NCI-H446 (cell line): Measurements from ENCODE around the gene MORN1.

ENCODE experiments used
- DNase-seq, 2 experiments: peaks; one replicate each; lab custom pipeline; 2025; lab: John Stamatoyannopoulos, UW

MORN1 gene

GRCh38 chr1:2404890-2405511, 13.6 kb upstream of the MORN1 start:
- no peak for DNase-seq

GRCh38 chr1:2404142-2404889, 13.0 kb upstream of the MORN1 start:
- DNase-seq, result no peak

DNA sequence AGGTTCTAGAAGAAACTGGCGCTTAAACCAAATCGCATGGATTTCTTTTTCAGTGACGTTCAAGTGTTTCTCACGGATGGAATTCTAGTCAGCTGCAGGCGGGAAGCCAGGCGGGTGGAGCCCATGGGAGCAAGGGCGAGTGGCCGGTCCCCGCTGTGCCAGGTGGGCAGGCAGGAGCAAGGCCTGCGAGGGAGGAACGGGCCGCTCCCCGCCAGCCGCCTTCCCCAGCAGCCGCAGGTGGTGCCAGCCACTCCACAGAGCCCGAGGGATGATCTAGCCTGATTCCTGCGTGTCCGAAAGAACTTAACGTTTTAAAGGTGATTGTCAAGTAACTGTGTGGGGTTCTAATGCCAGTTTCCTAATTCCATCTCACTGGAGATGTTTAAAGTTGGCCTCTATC, 11.9 kb upstream of the MORN1 start:
- DNase-seq, result no peak

DNA sequence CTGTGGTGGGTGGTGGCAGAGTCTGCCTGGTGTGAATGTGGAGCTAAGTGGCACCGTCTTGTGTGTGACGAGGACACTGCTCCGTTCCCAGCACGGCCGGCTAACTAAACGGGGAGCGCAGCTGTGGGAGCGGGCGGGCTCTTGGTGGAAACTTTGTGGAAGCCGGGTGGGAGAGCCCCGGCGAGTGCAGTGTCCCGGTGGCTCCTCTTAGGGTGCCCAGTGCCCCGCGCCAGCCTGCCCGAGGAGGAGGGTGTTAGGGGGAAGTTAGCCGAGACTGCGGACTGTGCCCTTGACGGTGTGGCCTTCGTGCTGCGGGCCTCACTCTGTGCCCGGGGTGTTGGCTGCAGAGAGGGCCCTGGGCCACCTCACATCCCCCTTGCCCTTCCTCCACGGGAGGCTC, 11.1 kb upstream of the MORN1 start:
- DNase-seq, result no peak

GRCh38 chr1:2400950-2401649, 9.7 kb upstream of the MORN1 start:
- DNase-seq, result no peak

GRCh38 chr1:2400576-2400909, 9.2 kb upstream of the MORN1 start:
- DNase-seq, result no peak

DNA sequence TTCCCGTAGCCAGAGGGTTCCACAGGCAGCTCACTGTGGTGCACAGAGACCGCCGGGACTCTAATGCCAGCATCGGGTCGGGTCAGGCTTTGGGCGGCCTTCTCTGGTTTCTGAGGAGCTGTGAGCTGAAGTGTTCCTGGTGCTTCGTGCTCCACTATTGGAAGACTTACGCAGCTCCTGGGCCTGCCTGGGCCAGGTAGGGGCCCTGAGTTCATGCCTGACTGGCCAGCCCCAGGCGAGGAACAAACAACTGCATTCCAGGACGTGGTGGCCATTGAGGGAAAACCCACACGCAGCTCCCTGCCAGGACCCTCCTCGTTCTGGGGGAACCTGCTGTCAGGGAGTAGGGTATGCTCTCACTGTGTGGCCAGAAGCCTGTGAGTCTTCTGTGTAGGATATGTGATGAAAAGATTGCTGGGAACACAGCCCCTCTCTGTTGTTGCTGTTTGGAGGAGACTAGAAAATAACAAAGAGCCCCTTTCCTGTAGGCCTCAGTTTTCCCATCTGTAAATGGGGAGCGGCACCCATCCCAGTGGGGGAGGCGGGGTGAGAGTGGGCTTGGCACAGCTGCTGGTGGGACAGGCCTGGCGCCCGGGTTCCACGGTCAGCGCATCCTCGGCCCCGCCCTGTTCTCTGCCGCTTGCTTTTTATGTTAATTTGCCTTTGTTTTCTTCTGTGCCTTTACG, 8.7 kb upstream of the MORN1 start:
- DNase-seq, result no peak

GRCh38 chr1:2398871-2399270, 7.5 kb upstream of the MORN1 start:
- no peak for DNase-seq

GRCh38 chr1:2397007-2397679, 5.8 kb upstream of the MORN1 start:
- no peak for DNase-seq

DNA sequence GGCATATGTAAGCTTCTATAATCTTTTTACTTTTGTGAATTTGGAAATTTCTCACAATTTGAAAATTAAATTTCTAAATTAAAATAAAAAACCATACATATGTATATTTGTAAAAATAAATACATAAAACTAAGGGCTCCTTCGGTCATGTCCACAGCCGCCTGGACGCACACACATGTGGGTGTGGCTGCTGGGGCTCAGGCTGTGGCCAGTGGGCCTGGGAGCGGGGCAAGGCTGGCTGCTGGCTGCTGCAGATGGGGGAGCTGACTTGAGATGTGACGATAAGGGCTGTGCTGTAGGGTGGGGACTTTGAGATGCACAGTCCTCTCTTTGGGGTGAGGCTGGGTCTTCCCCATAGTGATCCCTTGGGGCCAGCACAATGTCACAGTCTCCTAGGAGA, 5.1 kb upstream of the MORN1 start:
- DNase-seq, result no peak

DNA sequence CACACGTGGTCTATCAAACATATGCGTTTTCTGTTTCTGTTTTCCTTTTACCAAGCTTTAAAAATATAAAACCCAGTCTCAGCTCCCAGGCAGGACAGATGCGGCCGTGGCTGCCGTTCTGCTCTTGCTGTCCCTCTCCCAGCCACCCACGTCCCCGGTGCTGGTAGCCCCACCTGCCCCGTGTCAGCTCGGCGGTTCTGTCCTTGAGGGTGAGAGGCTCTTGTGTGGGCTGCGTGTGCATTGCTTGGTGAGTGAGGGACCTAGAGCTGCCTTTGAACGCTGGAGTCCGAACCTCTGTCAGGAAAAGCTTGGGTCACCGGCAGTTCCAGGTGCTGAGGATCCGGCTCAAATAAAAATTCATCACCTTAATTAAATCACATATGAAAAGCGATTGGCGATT, 4.7 kb upstream of the MORN1 start:
- no peak for DNase-seq

DNA sequence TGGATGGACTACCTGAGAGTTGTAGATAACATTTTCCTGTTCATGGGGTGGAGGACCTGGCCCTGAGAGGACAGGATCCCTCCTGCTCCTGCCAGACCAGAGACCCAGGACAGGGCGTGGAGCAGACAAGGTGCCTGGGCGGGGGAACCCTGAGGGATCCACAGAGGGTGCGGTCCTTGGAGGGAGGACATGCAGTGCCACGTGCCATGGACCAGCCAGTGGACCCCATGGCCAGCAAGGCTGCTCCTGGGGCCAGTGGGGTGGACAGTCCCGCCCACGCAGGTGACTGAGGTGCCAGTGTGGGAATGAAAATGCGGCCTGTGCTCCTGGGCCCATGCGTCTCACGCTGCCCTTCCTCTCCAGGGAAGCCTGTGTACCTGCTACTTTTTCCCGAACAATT, 3.9 kb upstream of the MORN1 start:
- no peak for DNase-seq

- DNase-seq, result no peak
These were observed 3.4 kb upstream of the MORN1 start for GRCh38 chr1:2394761-2395160.

DNA sequence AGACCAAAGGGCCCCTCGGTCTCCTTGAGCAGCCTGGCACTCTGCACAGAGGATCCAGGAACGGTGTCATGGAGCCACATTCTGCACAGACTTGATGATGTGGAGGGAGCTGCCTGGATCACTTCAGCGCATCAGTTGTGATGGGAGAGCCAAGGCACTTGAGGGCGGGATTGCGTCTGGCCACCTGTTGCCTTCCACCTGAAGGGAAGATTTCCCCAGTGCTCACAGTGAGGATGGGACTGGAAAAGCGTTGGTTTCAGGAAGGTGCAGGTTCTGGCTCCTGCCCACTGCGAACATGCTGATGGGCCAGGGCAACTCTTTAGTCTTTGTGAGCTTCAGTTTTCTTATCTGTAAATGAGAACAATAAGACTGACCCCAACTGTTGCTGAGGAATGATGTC, 2.9 kb upstream of the MORN1 start:
- DNase-seq, result no peak

- no peak for DNase-seq
These were observed 2.1 kb upstream of the MORN1 start for GRCh38 chr1:2393471-2393877.

GRCh38 chr1:2392686-2393085, 1.3 kb upstream of the MORN1 start:
- no peak for DNase-seq

DNA sequence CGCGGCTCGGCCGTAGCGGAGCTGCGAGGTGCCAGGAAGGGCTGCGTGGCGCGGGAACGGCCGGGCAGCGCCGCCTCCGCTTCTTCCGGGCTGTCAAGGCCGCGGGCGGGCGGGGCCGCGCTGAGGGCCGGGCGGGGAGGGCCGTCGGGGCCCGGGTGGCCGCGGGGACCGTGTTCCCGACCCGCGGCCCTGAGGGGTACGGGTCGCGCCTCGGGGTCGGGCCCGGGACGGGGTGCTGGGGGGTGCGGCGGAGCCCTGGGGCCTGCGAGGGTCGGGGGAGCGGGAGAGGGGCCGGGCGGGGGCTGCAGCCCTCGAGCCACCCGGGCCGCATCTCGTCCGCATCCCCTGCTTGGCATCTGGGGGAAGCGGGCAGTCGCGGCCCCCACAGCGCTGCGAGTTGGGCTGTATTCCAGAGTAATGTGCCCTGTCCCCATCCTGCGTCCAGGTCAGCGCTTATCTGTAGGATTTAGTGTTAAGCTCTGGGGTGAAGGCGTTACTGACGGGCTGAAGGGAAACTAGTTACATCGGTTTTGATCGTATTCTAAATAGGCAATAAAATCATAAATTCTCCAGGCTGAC, 666 bp upstream of the MORN1 start:
- DNase-seq, result no peak

GRCh38 chr1:2389644-2390043, 1.7 kb downstream of the MORN1 start:
- no peak for DNase-seq

DNA sequence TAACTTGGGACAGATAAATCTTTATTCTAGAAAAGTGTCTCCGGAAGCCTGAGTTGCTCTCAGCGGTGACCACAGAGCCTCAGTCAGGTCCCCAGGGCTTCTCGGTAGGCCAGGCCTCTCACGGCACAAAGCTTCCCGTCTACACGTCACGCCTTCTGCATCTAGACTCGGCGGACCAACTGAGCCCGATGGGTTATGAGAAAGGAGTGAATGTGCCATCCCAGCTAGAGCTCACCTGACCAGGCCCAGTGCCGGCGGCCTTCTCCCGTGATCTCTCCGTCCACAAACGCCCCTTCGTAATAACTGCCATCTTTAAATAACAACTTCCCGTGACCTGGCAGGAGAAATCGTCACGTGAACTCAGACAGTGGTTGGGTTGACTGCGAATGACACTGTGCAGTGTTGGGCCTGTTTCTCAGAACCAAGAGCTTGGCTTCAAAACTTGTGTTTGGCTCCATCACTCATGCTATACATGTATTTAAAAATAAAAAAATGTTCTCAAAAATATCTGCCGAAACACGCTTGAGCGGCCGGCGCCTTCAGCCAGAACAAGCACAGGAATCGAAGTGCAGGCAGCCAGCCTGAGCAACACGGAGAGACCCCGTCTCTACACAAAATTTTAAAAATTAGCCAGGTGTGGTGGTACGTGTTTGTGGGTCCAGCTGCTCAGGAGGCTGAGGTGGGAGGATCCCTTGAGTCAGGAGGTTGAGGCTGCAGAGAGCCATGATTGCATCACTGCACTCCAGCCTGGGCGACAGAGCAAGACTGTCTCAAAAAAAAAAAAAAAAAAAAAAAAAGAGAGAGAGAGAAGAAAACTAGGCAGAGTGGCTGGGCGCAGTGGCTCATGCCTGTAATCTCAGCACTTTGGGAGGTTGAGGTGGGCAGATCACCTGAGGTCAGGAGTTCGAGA, 3.1 kb downstream of the MORN1 start:
- DNase-seq, result no peak

DNA sequence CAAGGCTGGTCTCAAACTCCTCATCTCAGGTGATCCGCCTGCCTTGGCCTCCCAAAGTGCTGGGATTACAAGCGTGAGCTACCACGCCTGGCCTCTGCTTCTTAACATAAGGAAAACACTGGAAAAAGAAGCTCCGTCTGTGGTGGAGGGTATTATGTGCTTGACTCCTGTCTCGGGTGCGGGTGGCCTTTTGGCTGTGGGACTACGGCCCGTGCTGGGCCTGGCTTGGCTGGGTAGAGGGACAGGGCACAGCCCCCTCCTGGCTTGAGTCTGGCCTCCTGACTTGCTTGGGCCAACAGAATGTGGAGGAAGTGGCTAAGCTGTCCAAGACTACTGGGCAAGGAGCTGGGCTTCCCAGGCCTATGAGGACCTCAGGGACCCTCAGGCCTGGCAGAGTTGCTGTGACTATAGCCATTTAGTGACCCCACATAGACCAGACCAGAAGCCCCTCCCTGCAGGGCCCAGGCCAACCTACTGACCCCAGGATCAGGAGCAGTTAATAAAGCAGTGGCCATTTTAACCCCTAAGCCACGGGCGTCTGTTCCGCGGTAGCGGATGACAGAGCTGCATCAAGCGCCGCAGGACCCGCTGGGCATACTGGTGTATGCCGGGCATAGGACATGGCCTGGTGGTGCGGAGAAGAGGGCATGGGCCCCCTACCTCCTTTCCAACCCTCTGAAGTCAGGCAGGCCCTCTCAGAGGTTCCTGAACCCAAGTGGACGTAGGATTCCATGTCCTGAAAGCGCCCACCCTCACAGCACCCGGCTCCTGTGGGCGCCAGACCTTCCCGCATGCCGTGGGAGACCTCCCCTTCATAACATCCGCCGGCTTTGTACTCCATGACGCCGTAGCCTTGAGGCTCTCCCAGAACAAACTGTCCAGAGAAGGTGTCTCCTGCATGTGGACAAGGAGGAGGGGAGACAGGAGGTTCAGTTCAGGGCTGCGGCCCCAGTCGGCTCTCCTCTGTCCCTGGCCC, 4.4 kb downstream of the MORN1 start:
- no peak for DNase-seq
